Fibroblast of lung (primary cell): ENCODE results near the gene DCAF4L1. TPM values are rescaled to one million over a fixed set of nuclear protein-coding genes. Genes with fewer than 3 reads are reported as not detected.
A peak's percentile ranks its signal among the peaks of the same experiment; 100 is the strongest.

Experiments used
- DNase-seq, 2 donors: peaks; one replicate each; pipeline versions ENCODE4 v3.0.0 to v3.0.0-alpha.2; 2010; ENCODE audit warnings: low read depth in 2 of 2
- H2AFZ ChIP-seq: 2 replicates; pipeline ENCODE4 v1.5.1; 2012; ENCODE audit warnings: low read length, control low read depth, inconsistent platforms
- H3K27ac ChIP-seq: 2 replicates; pipeline ENCODE4 v1.5.1; 2011; ENCODE audit warnings: low read length, control low read depth; ENCODE audit not compliant: insufficient read depth
- H3K27me3 ChIP-seq: 2 replicates; pipeline ENCODE4 v1.5.1; 2011; ENCODE audit warnings: mild to moderate bottlenecking, low read length; ENCODE audit not compliant: control insufficient read depth, insufficient read depth
- H3K36me3 ChIP-seq: 2 replicates; pipeline ENCODE4 v1.5.1; 2011; ENCODE audit warnings: low read length; ENCODE audit not compliant: control insufficient read depth, insufficient read depth
- H3K4me1 ChIP-seq: 2 replicates; pipeline ENCODE4 v1.5.1; 2011; ENCODE audit warnings: low read length; ENCODE audit not compliant: control insufficient read depth, insufficient read depth; ENCODE audit errors: extremely low read depth
- H3K4me2 ChIP-seq: 2 replicates; pipeline ENCODE4 v1.5.1; 2011; ENCODE audit warnings: low read length, control low read depth; ENCODE audit not compliant: insufficient read depth; ENCODE audit errors: extremely low read depth
- H3K4me3 ChIP-seq, 4 experiments: fragments of 200-600 bp in 1 of 4; sonication (generic) in 1 of 4; replicated peaks in 1 of 4; 2 replicates each; pipeline ENCODE4 v1.5.1; 2011 to 2016; ENCODE audit warnings: low read length in 4 of 4, low read depth in 3 of 4, mild to moderate bottlenecking in 3 of 4, control low read depth in 2 of 4, inconsistent platforms in 1 of 4, mixed read lengths in 1 of 4; ENCODE audit not compliant: insufficient read depth in 1 of 4; ENCODE audit errors: control extremely low read depth in 1 of 4
- H3K79me2 ChIP-seq: 2 replicates; pipeline ENCODE4 v1.5.1; 2012; ENCODE audit warnings: mild to moderate bottlenecking, low read length, inconsistent platforms; ENCODE audit not compliant: control insufficient read depth, insufficient read depth
- H3K9ac ChIP-seq: 2 replicates; pipeline ENCODE4 v1.5.1; 2011; ENCODE audit warnings: mild to moderate bottlenecking, low read length, control low read depth; ENCODE audit not compliant: insufficient read depth
- H3K9me3 ChIP-seq: 2 replicates; pipeline ENCODE4 v1.5.1; 2012; ENCODE audit warnings: low read depth, low read length; ENCODE audit not compliant: control insufficient read depth, insufficient read depth
- H4K20me1 ChIP-seq: 2 replicates; pipeline ENCODE4 v1.5.1; 2011; ENCODE audit warnings: low read length; ENCODE audit not compliant: control insufficient read depth, insufficient read depth; ENCODE audit errors: extremely low read depth
- CTCF ChIP-seq, 2 donors: IDR thresholded peaks in 1 of 2; conservative IDR thresholded peaks in 1 of 2; 1 replicate in 1 of 2; 2 replicates in 1 of 2; pipeline ENCODE4 v1.5.1; 2011 to 2012; ENCODE audit warnings: low read length in 2 of 2, control low read depth in 1 of 2, inconsistent platforms in 1 of 2, low read depth in 1 of 2, mild to moderate bottlenecking in 1 of 2
- EZH2 ChIP-seq: IDR thresholded peaks from 2 replicates; pipeline ENCODE4 v1.5.1; 2012; ENCODE audit warnings: low read length, control low read depth, mild to moderate bottlenecking; ENCODE audit errors: missing control alignments
- polyA plus RNA-seq, 2 donors: library from polyadenylated mRNA; depleted of rRNA in 1 of 2; stranded (reverse) in 1 of 2; unstranded in 1 of 2; fragments of >200 nt; gene quantifications; 2 replicates each; pipeline ENCODE4 v1.2.1, GENCODE V29; 2011 to 2012; ENCODE audit warnings: missing spikeins in 1 of 2
- total RNA-seq: library from RNA; depleted of rRNA; stranded (reverse); fragments of >200 nt; gene quantifications from 2 replicates; pipeline ENCODE4 v1.2.1, GENCODE V29; 2014

DCAF4L1 gene
- total and polyA plus RNA-seq, 2 donors (not counting 1 experiment from before 2014, with no cell fraction given): 0.02 to 0.17 TPM

GRCh38 chr4:41939016-41939626, 42.4 kb upstream of the DCAF4L1 start:
- DNase-seq: peak in 1 of 2 donors; percentile 39
- Histone ChIP-seq H3K27ac (no peak overlapping the region), H2AFZ (no peak overlapping the region), H4K20me1 (no peaks in the 10 kb centered on the region), H3K9ac (no peak overlapping the region), H3K27me3 (no peaks in the 10 kb centered on the region), H3K4me3 (no peak overlapping the region), H3K4me2 (no peak overlapping the region), H3K4me1 (peaks cover 4% of the 10 kb centered on the region), H3K79me2 (peaks cover 30% of the 10 kb centered on the region), H3K9me3 (no peaks in the 10 kb centered on the region), H3K36me3 (no peaks in the 10 kb centered on the region)
- TF ChIP-seq EZH2: no peak
- TF ChIP-seq CTCF (conservative IDR thresholded peaks at IDR 0.05 in 1 of 2, IDR thresholded peaks at IDR 0.05 in 1 of 2; ENCODE audit: low read depth in 1 of 2, low read length in 2 of 2): no peak

DNA sequence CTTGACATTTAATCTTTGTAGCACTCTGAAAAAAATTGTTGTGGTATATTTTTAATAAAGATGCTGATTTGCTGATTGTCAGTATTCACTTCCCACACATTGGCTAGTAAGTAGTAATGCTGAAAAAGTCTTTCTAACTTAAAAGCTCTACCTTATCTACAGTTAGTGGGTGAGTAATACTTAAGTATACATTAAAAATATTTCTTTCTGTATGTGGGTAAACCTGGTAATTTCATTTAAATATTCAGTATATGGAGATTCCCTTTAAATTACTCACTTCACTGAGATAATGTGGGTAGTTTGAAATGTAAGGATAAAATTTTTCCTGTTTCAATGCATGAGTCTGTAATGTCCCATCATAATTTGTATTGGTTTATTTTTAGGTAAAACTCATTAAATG, 40.7 kb upstream of the DCAF4L1 start:
- no peak for DNase-seq
- TF ChIP-seq EZH2 (no peak), CTCF (conservative IDR thresholded peaks at IDR 0.05 in 1 of 2, IDR thresholded peaks at IDR 0.05 in 1 of 2; ENCODE audit: low read depth in 1 of 2, low read length in 2 of 2) (no peak)
- Histone ChIP-seq H2AFZ (no peak overlapping the region), H3K27ac (no peak overlapping the region), H3K36me3 (no peaks in the 10 kb centered on the region), H3K9me3 (no peaks in the 10 kb centered on the region), H3K27me3 (no peaks in the 10 kb centered on the region), H3K4me2 (no peak overlapping the region), H4K20me1 (no peaks in the 10 kb centered on the region), H3K4me3 (no peak overlapping the region), H3K4me1 (peaks cover 4% of the 10 kb centered on the region), H3K79me2 (peaks cover 22% of the 10 kb centered on the region), H3K9ac (no peak overlapping the region)

DNA sequence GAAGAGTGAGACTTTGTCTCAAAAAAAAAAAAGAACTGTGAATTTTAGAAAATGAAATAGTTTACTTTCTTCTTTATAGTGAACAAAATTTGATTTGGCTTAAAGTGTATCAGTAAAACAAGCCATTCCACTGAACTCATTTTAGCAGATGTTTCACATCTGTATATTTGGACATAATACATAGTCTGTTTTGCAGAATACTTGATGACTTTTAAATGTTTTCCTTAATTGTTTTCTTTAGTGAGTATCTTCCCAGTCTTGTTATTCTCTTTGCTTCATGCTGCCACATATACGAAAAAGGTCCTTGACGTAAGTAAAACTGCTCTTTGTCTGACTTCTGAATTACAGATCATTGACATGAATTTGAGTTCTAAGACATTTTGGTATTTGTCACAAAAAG, 38.0 kb upstream of the DCAF4L1 start:
- DNase-seq: peak in 1 of 2 donors; percentile 1
- Histone ChIP-seq H3K27me3 (no peaks in the 10 kb centered on the region), H2AFZ (no peak overlapping the region), H3K4me2 (no peak overlapping the region), H3K79me2 (peaks cover 1% of the 10 kb centered on the region), H3K4me1 (no peaks in the 10 kb centered on the region), H3K36me3 (no peaks in the 10 kb centered on the region), H3K4me3 (no peak overlapping the region), H3K9ac (no peak overlapping the region), H3K27ac (no peak overlapping the region), H4K20me1 (no peaks in the 10 kb centered on the region), H3K9me3 (no peaks in the 10 kb centered on the region)
- TF ChIP-seq CTCF (conservative IDR thresholded peaks at IDR 0.05 in 1 of 2, IDR thresholded peaks at IDR 0.05 in 1 of 2; ENCODE audit: low read depth in 1 of 2, low read length in 2 of 2) (no peak), EZH2 (no peak)
